Stimulated activated CD8-positive, alpha-beta memory T cell treated with anti-CD3 and anti-CD28 coated beads, Interleukin-4, amount 100 ng/mL, for 24 hours (primary cell): ENCODE measurements around the gene NTSR1.
A peak's percentile ranks its signal among the peaks of the same experiment; 100 is the strongest.

Experiments
- DNase-seq: peaks from one replicate; pipeline ENCODE4 v3.0.0-alpha.2; 2020; ENCODE audit warnings: low read depth

The NTSR1 gene

DNA sequence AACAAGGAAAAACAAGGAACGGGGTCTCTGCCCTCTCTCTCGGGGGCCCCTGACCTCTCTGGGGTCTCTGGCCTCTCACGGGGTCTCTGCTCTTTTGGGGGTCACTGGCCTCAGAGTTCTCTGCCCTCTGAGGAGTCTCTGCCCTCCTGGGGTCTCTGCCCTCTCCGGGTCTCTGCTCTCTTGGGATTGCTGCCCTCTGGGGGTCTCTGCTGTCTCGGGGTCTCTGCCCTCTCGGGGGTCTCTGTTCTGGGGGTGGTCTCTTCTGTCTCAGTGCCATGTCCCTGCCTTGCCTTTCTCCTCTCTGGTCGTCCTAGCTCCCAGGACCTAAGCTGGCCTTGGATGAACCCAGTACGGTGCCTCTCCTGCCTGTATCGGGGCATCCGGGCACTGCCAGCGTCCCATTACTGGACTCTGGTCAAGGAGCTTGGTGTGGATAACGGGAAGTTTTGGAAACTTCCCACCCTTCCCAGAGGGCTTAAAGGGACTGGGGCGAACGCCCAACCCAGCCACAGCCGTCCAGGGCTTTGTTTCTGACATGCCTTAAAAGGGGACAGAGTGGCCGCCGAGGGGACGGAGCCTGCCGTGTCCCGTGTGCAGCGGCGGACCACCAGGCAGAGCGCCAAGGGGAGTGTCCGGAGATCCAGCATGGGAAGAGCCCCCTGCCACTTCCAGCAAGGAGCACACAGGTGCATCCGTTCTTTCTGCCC, 62.9 kb downstream of the NTSR1 start:
- no peak for DNase-seq

DNA sequence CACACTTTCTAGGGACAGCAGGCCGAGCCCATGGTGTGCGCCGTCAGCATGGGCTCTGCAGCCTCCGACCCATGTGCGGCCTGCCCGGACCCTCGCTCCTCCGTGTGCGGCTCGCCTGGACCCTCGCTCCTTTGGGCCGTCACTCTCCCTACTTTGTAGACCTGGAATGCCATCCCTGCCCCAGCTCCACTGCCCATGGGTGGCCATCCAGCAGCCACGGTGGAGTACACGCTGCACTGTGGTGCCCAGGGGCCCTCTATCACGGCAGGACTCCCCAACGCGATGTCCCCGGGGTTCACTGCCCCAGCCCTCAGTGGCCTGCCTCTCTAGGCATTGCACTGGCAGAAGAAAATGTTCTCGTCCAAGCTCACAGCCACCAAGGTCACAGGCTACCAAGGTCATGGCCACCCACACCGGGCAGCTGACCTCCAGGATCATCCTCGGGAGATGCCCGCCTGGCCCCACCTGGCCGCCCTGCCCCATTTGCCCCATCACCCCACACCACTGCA, 63.5 kb downstream of the NTSR1 start:
- DNase-seq, result no peak

DNA sequence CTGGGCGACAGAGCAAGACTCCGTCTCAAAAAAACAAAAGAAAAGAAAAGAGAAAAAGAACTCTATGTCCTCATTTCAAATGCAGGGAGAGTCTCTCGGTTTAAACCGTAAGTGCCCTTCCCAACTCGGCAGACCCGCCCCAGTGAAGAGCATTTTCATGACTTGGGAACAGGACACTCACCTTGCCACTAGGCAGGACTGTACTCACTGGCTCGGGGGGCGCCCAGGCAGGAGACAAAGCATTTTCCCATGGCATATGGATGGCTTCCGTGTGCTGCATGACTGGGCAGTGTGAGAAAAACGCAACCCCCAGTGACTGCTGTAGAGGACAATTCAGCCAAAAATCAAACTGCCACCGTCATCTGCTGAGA, 64.0 kb downstream of the NTSR1 start:
- DNase-seq, result no peak

DNA sequence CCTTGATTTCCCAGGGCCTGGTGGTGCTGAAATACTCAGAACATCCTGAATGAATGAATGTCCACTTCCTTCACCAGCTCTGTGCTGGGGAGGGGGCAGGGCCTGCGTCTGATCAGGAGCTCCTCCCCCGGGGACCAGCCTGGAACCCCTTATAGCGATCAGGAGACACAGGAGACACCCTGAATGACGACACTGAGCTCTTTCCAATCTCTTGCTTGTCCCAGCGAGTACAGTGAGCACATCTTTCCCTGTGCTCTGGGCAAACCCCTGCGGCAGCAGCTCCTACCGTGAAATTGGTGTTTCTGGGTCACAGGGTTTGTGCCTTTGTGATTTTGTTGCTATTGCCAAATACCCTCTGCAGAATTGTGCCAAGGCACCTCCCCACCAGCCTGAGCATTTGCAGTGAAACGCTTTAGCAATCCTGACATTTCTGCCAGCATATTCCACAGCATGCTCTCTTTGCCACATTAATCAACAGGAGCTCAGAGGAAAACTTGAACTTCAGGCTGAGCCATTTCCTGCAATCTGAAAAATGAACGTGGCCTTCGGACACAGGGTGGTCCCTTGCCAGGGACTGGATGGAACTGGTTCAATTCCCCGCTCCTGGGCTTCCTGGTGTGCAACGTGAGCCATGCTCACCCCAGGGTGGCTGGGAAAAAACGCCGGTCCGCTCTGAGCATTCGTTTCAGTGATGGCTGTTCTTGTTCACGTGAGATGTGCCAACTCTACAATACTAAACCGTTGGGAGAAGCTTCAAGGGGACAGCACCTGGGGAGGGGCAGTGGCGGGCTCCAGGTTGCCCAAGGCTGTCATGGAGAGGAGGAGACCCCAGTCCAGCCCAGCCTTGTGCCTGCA, 64.6 kb downstream of the NTSR1 start:
- DNase-seq, result no peak

DNA sequence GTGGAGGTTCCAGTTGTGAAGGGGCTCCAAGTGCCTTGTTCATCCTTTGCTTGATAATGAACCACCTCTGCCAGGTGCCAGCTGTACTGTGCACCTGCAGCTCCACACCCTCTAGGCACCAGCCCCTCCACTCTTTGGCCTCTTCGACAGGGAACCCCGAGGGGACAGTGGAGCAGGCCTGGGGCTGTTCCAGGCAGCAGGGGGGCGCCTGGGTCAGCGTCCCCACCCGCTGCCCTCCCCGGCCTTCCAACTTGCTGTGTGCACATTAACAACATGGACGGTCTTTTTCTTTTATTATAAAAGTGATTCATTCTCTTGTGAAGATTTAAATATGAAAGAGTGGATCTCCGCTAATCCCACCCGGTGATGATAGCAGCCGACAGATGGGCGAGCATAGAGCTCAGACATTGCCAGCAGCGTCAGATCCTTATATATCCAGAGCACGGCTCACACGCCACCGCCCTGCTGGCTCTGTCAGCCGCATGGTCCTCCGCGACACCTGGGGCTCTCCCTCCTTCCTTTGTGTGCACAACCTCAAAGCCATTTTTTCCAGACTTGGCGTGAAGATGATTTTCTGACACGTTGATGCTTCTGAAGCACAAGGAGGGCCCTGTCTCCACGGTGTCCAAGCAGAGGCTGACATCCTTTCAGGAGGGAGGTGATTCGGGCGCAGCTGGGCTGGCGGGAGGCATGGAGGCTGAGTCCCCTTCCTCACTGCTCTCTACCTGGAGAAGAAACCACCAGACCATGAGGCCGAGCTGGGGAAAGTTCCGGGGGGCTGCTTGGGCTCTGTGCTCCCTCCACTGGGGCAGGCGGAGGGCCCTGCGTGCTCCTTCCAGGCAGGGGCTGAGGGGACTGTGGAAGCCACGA, 65.4 kb downstream of the NTSR1 start:
- no peak for DNase-seq

DNA sequence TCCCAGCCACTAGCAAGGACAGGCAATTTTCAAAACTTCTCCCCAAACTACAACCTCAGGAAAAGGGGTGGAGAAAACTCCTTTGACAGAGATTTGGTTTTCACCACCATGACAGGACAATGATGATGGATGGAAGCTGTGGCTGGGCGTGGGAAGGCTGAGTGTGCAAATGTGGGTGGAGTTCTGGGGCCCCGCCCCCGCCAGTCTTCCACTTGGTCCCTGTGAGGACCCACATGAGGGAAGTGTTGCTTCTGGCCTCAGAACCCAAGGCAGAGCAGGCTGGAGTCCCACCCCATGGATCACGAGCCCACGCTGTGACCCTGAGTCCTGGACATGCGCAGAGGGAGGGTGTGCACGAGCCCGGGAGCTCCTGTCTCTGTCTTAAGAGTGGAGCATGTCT, 66.1 kb downstream of the NTSR1 start:
- no peak for DNase-seq

DNA sequence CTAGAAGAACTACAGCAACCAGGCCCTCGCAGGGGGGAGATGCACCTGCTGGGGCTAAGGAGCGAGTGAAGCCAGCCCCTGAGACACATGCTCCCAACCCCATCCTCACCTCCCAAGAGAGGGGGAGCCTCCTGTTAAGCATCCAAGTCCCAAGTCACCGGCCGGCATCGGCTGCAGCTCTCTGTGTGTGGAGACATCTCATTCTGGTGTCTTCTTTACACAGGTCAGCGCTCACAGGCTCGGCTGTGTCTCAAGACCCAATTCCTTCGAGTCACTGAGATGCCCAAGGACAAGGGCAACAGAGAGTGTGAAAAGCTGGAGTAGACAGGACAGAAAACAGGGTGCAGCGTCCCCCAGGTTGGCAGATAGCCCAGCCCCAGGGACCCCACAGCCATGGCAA, 66.6 kb downstream of the NTSR1 start:
- no peak for DNase-seq

DNA sequence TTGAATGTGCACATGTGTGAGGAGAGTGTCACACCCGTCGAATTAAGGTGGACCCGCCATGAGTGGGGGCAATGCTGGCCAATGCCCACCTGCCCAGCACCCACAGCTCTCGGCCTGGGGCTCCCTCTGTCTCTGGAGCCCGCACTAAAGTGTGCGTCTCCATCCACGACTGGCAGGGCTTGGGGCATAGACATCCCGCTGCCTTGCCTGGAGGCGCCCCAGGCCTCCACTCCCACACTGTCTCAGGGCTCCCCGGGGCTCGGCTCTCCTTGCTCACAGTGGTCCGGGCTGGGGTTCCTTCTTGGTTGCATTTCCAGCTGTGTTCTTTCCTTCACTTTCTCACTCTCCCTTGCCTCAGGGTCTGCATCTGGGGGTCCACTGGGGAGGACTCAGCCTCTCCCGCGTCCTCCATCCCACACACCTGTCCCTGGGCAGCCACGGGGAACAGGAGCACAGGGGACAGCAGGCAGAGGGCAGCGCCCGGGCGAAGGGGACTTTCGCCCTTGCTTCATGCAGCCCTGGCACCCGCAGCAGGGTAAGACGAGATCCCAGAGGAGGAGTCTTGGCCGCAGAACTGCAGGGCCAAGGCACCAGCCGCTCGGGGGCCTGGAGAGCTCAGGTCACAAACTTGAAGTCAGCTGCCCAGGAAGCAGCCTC, 67.5 kb downstream of the NTSR1 start:
- no peak for DNase-seq

DNA sequence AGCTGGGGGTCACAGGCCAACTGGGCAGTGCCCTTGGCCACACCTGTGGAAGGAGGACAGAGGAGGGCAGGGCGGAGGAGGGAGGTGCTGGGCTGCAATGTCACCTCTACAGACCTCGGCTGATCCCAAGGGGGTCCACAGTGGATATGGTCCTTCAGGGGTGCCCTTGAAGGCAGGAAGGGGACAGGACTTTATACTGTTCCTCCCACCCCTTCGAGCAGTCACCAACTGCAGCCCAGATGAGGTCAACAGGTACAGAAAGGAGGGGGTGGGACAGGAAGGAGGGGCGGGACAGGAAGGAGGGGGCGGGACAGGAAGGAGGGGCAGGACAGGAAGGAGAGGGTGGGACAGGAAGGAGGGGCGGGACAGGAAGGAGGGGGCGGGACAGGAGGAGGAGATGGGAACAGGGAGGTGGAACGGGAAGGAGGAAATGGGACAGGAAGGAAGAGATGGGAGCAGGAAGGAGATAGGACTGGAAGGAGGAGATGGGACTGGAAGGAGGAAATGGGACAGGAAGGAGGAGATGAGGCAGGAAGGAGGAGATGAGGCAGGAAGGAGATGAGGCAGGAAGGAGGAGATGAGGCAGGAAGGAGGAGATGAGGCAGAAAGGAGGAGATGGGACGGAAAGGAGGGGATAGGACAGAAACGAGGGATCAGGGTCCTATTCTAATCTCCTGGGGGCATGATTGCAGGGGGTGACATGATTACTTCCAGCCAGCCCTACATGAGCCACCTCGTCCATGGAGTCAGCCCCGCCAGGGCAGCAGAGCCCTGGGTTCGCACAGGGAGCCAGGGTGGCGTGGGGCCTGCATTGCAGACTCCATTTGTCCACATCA, 68.3 kb downstream of the NTSR1 start:
- DNase-seq, result peak; percentile 39

DNA sequence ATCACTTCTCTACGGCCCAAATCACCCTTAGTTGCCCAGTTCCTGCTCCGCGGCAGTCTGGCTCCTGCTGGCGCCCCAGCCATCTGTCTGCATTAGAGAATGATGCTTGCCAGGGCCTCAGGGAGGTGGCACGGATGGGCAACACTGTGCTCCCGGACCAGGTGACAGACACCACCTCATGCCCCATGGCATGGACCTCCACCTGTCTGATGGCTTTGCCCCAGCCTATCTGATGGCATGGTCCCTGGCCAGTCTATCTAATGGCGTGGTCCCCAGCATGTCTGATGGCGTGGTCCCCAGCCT, 68.8 kb downstream of the NTSR1 start:
- DNase-seq, result no peak

DNA sequence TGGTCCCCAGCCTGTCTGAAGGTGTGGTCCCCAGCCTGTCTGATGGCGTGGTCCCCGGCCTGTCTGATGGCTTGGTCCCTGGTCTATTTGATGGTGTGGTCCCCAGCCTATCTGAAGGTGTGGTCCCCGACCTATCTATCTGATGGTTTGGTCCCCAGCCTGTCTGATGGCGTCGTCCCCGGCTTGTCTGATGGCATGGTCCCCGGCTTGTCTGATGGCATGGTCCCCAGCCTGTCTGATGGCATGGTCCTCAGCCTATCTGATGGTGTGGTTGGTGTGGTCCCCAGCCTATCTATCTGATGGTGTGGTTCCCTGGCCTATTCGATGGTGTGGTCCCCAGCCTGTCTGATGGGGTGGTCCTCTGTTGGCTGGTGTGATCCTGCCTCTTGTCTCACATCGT, 69.4 kb downstream of the NTSR1 start:
- DNase-seq, result no peak

DNA sequence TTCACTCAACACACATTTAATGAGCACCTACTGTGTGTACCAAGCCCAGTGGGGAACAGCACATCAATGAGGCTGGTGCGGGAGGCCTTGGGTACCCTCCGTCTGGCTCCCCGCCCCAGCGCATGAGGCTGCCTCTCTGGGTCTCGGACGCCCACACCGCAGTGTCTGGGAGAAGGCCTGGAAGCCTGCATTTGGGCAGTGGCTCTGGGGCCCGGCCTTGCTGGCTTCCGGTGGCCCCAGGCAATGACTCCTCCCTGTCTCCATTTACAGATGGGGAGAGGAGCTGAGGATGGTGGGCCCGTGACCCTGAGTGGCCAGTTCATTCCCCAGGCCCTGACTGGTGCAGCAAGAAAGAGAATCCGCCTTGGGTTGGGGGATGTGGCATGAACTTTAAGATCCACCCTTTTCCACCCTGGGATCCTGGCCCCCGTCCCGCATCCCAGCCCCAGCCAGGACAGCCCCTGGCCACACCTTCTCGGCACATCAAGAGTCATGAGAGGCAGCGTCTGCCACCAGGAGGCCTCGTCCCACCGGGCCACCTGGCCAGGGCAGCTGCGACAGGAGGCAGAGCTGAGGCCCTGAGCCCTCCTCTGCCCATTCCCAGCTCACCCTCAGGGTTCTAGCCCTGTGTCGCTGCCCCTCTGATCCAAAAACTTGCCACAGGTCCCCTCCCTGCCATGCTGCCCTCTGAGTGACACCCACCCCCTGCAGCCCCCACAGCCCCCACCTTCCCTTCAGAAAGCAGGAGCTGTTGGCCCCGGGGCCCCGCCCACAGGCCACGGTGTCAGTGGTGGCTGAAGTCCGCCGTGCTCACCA, 70.2 kb downstream of the NTSR1 start:
- DNase-seq, result no peak

DNA sequence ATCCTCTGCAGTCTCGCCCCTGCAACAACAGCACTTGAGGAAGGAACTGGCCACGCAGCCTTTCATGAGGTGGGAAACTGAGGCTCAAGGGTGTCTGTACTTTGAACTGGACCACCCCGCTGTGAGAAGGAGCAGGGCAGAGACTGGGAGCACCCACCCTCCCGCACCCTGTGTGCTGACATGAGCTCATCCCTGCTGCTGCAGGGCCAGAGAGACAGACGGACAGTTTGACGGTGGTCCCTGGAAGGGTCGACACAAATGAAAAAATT, 70.7 kb downstream of the NTSR1 start:
- no peak for DNase-seq

DNA sequence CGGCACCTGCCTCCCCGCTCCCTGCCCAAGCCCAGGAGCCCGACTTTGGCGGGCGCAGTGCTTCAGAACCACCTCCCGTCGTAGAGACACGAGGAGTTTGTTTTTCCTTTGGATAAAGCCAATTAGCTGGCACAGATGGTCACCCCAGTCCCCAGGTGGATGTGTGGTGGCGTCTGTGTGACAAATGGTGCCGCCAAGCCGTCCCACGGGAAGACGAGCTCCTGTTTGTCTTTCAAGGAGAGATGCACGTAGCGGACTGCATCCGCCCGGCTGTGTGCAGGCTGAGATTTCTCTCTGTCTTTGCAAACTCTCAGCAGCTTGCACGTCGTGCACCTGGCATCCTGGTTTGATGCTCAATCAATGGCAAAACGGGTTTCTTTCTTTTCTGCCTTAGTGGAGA, 71.6 kb downstream of the NTSR1 start:
- no peak for DNase-seq

DNA sequence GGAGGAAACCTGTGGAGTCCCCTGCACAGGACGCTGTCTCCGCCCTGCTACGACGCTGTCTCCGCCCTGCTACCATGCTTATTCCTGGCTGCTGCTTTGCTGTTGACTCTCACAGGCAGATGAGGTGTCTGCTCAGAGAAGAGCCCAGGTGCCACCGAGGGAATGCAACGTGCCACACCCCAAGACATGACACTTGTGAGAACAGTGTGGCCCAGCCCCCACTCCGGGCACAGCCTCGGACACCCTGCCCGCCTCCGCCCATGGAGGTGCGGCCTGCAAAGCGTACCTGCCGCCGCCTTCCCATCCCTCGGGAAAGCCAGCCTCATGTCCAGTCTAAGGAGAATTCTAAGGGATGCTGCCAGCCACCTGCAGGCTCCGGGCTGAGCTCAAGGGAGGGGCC, 72.1 kb downstream of the NTSR1 start:
- DNase-seq, result no peak

DNA sequence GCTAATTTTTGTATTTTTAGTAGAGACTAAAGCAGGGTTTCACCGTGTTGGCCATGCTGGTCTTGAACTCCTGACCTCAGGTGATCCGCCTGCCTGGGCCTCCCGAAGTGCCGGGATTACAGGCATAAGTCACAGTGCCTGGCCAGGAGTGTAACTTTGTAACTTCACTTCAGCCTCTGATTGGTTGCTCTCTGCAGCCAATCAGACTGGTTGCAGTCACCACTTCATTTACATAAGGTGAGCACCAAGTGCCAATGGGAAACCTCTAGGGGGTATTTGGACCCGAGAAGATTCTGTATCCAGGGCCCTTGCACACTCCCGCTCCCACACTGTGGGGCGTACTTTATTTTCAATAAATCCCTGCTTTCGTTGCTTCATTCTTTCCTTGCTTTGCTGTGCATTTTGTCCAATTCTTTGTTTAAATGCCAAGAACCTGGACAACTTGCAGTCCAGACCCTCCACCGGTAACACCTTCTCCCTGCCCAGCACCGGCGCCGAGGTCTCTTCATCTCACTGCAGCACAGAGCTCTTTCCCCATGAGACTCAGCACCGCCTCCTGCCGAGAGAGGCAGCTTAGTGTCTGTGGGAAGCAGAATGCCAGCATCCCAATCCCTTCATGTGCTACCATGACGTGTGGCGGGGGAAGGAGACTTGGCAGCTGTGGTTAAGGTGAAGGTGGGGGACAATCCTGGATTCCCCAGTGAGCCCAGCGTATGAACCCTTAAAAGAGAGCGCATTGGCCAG, 73.7 kb downstream of the NTSR1 start:
- DNase-seq, result no peak

DNA sequence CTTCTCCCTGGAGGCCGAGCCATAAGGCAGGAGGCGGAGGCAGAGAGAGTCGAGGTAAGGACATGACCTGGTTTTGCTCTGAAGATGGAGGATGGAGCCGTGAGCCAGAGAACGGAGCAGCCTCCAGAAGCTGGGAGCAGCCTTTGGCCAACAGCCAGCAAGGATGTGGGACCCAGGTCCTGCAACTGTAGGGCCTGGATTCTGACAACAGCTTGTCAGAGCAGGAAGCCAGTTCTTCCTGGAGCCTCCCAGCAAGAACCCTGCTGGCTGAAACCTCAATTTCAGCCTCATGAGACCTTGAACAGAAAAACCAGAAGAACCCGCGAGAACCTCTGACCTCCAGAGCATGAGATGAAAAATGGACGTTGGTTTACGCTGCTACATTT, 74.2 kb downstream of the NTSR1 start:
- no peak for DNase-seq

DNA sequence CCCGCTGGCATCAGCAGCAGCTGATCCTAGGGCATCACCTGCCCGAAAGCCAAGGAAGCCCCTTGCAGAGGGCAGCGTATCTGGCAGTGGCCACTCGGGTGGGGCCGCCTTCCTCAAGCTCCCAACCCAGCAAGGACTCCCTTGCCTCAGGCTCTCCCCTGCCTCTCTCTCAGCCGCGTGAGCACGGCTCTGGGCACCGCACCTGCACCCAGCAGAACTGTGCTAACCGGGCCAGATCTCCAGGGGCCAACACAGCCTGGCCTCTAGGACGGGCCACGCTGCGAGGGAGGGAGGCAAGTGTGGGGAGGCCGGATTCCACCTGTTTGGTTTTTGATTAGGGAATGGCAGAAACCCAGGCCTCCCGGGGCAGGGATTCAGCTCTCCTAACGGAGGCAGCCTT, 75.9 kb downstream of the NTSR1 start:
- no peak for DNase-seq

DNA sequence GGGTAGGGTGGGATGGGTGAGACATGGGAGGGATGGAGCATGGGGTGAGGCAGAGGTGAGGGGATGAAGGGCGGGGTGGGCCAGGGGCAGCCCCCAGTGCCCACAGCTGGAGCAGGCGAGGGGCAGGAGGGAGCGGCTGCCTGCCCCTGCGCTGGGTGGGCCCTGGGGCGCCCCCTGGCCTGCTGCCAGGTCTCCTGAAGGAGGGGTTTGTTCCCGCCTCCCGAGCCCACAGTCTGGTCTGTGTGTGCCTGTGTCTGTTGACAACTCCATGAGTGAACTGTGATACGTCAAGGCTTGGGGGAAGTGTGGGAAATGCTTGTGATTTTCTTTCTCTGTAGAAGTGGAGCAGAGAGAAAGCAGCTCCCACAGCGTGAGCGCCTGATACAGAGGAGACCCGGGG, 76.8 kb downstream of the NTSR1 start:
- no peak for DNase-seq

DNA sequence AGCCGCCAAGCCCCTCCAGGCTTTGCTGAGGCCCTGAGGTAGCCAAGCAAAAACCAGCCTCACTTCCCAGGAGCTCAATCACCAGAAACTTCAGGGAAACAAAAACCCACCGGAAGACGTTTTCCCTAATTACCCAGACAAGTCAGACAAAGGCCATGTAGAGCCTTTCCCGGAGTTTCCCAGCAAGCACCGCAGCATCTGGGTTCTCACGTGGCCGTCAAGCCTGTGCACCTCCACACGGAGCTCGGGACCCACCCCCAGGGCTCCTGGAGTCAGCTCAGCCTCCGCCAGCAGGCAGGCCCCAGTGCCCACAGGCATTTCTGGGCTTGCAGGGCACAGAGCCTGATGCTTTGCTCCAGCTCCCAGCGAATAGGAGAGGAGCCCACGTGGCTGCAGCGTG, 77.5 kb downstream of the NTSR1 start:
- DNase-seq, result no peak
